PC-3 (cell line): Measurements from ENCODE around the gene CCR7.

Source experiments
- CTCF ChIP-seq: fragments of 300-600 bp; sonication (generic); conservative IDR thresholded peaks from 2 replicates; pipeline ENCODE4 v1.5.1; 2017; ENCODE audit warnings: antibody characterized with exemption, low read depth, mild to moderate bottlenecking, low read length
- EZH2 ChIP-seq: fragments of 300-600 bp; sonication (generic); IDR thresholded peaks from one replicate; pipeline ENCODE4 v1.6.1; 2017; ENCODE audit warnings: antibody characterized with exemption, mild to moderate bottlenecking, low read length; ENCODE audit not compliant: unreplicated experiment

- TF ChIP-seq CTCF (no peak), EZH2 (no peak)
Measured at GRCh38 chr17:40565769-40566409, 617 bp upstream of the CCR7 start.
